Colonic mucosa (tissue), 4 donors: Measurements from ENCODE around the gene LYPD6B. TPM values are rescaled to one million over a fixed set of nuclear protein-coding genes. Genes with fewer than 3 reads are reported as not detected.

Experiments used
- DNase-seq: peaks from one replicate; pipeline ENCODE4 v3.0.0-alpha.2; 2020
- H3K27ac ChIP-seq: fragments of 200-600 bp; one replicate; pipeline ENCODE4 v1.8.0; 2021
- H3K27me3 ChIP-seq: fragments of 200-600 bp; one replicate; pipeline ENCODE4 v1.8.0; 2021
- H3K36me3 ChIP-seq: fragments of 200-600 bp; one replicate; pipeline ENCODE4 v1.8.0; 2021
- H3K4me1 ChIP-seq: fragments of 200-600 bp; one replicate; pipeline ENCODE4 v1.8.0; 2021; ENCODE audit warnings: mild to moderate bottlenecking
- H3K4me3 ChIP-seq: fragments of 200-600 bp; one replicate; pipeline ENCODE4 v1.8.0; 2021
- H3K9ac ChIP-seq, 2 donors: one replicate each; pipeline ENCODE4 v1.7.0; 2013; ENCODE audit warnings: control low read depth in 2 of 2, low read depth in 2 of 2, low read length in 2 of 2
- H3K9me3 ChIP-seq: fragments of 200-600 bp; one replicate; pipeline ENCODE4 v1.8.0; 2021
- intact Hi-C: fragments of 100-400 bp; cut with DNase I; formaldehyde crosslinking; loops from one replicate; pipeline ENCODE4 v1.14.1; 2022
- total RNA-seq, 2 donors: library from RNA; stranded (reverse); fragmentation: NEBNext Ultra II Directional in 1 of 2; extraction: Animal tissue kit (Norgen Biotek cat#: 25700) in 1 of 2; gene quantifications; one replicate each; pipeline ENCODE4 v1.2.1, GENCODE V29; 2021
- TF ChIP-seq, protein P1 (sequence below): fragments of 200-600 bp; IDR thresholded peaks from one replicate; pipeline ENCODE4 v1.8.0; 2022; ENCODE audit warnings: antibody characterized with exemption, mild to moderate bottlenecking
- donor health status: healthy.
- donor health status: DM: no; HTN: no; CAD: no.
- donor health status: DM: no; HTN: no; CAD: no.

Gene LYPD6B
- total RNA-seq, 2 donors from 2014 or later: 2.6 to 3.4 TPM

DNA sequence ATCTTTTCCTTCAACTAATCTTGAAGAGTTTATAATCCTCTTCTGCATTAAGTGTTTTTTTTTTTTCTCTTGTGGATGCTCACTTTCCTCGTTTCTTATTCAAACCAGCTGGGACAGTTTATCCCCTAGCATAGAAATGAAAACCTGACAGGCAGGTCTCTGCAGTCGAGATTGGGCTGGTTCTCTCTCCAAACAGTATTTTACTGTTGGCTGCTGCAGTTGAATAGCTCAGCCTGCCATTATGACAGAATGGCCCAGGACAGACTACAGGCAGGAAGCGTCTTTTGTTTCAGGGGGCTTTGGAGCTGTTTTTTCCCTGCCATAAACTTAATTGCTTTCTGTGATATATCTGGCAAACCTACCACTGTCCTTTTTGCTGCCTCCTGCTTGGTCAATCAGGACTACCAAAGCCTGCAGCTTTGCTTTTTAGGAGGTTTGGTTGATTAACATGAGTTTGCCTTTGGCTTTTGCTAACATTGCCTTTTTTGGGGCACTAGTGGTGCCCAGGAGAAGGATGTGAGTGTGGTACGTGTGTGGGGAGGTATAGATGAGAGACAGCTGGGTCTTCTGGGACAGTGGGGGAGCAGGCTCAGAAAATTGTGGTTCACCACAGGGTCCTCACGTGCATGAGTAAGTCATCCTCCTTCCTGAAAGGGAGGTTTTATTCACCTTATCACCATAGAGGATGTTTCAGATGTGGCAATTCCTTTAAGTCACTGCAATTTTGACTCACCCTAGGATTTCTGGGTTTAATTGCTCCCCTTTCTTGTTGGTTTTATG is 128.7 kb downstream of the LYPD6B start:
- H3K27ac ChIP-seq: no peak overlapping the region
- no peaks in the 10 kb centered on the region for H3K9me3 ChIP-seq
- H3K4me3 ChIP-seq: no peak overlapping the region
- no peaks in the 10 kb centered on the region for H3K27me3 ChIP-seq
- no peak overlapping the region for H3K9ac ChIP-seq
- H3K4me1 ChIP-seq: no peaks in the 10 kb centered on the region
- intact Hi-C loops: no loop called here
- no peak for DNase-seq
- TF ChIP-seq, protein P1, sequence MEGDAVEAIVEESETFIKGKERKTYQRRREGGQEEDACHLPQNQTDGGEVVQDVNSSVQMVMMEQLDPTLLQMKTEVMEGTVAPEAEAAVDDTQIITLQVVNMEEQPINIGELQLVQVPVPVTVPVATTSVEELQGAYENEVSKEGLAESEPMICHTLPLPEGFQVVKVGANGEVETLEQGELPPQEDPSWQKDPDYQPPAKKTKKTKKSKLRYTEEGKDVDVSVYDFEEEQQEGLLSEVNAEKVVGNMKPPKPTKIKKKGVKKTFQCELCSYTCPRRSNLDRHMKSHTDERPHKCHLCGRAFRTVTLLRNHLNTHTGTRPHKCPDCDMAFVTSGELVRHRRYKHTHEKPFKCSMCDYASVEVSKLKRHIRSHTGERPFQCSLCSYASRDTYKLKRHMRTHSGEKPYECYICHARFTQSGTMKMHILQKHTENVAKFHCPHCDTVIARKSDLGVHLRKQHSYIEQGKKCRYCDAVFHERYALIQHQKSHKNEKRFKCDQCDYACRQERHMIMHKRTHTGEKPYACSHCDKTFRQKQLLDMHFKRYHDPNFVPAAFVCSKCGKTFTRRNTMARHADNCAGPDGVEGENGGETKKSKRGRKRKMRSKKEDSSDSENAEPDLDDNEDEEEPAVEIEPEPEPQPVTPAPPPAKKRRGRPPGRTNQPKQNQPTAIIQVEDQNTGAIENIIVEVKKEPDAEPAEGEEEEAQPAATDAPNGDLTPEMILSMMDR: no peak
- H3K36me3 ChIP-seq: no peaks in the 10 kb centered on the region

- H3K27ac ChIP-seq: no peak overlapping the region
Measured at GRCh38 chr2:149167941-149168340, 129.4 kb downstream of the LYPD6B start.

DNA sequence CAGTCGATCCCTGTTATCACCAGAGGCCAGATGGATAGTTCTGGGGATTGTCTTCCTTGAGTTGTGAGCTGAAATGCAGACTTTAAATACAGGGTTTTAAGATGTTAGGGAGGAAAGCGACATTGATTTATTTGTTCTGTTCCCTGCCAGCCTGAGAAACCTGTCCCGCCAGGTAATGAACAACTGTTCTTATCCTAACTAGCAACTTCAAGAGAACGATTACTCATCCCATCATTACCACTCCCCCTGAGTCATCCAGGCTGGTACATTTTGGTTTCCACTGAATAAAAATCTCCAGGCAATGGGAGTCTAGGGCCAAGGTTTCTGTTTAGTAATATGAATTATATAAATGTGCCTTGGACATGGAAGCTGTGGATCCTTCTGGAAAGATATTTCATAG is 131.2 kb downstream of the LYPD6B start:
- DNase-seq: peak; percentile 74
- no peaks in the 10 kb centered on the region for H3K9me3 ChIP-seq
- H3K9ac ChIP-seq: no peak overlapping the region
- no peaks in the 10 kb centered on the region for H3K27me3 ChIP-seq
- intact Hi-C loops: no loop called here
- H3K4me1 ChIP-seq: no peaks in the 10 kb centered on the region
- H3K36me3 ChIP-seq: no peaks in the 10 kb centered on the region
- H3K27ac ChIP-seq: no peak overlapping the region
- H3K4me3 ChIP-seq: no peak overlapping the region
- TF ChIP-seq, protein P1: no peak

More at GRCh38 chr2:149167941-149168340, 129.4 kb downstream of the LYPD6B start:
- no peak for DNase-seq
- no peak overlapping the region for H3K4me3 ChIP-seq
- intact Hi-C loops: no loop called here
- TF ChIP-seq, protein P1: no peak
- no peaks in the 10 kb centered on the region for H3K9me3 ChIP-seq
- H3K36me3 ChIP-seq: no peaks in the 10 kb centered on the region
- no peaks in the 10 kb centered on the region for H3K27me3 ChIP-seq
- H3K4me1 ChIP-seq: no peaks in the 10 kb centered on the region
- no peak overlapping the region for H3K9ac ChIP-seq

GRCh38 chr2:149170156-149170555 is 131.7 kb downstream of the LYPD6B start:
- Histone ChIP-seq H3K4me1 (no peaks in the 10 kb centered on the region), H3K27ac (no peak overlapping the region)

DNA sequence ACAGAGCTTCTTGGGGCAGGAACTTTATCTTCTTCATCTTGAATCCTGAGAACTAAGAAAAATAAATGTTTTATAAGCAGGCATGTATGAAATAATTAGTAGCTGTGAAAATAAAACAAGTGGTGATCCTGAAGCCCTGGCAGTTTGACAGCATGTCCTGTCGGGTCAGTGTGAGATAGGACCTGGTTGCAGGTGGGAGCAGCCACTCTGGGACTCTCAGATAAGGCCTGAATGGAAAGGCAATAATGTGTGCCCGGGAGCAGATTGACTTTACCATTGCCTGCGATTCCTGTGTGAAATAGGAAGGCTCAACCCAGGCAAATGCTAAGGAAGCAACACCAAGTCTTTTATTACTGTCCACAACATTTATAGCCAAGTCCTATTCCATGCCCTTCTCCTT is 132.4 kb downstream of the LYPD6B start:
- Histone ChIP-seq H3K27me3 (no peaks in the 10 kb centered on the region), H3K4me1 (no peaks in the 10 kb centered on the region), H3K36me3 (no peaks in the 10 kb centered on the region), H3K9me3 (no peaks in the 10 kb centered on the region), H3K27ac (no peak overlapping the region), H3K4me3 (no peak overlapping the region), H3K9ac (no peak overlapping the region)
- DNase-seq: no peak
- TF ChIP-seq, protein P1: no peak
- intact Hi-C loops: no loop called here

More at GRCh38 chr2:149170156-149170555, 131.7 kb downstream of the LYPD6B start:
- DNase-seq: no peak
- H3K27me3 ChIP-seq: no peaks in the 10 kb centered on the region
- H3K9ac ChIP-seq: no peak overlapping the region
- no peaks in the 10 kb centered on the region for H3K36me3 ChIP-seq
- no peak overlapping the region for H3K4me3 ChIP-seq
- intact Hi-C loops: no loop called here
- H3K9me3 ChIP-seq: no peaks in the 10 kb centered on the region
- TF ChIP-seq, protein P1: no peak
